ENCODE data around the gene ADO.

DNA sequence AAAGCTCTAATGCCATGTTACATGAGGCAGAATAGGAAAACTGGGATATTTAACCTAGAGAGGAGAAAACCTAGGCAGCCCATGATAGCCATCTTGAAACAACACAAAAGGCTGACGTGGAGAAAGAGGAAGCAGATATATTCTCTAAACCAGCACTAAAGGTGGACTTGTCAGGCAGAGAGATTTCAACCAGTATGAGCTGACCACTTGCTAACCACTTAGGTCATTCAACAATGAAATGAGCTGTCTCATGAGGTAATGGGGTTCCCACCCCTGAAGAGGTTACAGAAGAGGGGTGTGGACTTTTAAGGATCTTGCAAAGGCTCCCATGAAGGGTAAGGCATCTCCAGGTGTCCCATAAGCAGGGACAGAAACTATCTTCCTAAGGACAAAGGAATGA, 38.5 kb downstream of the ADO start:
- TF ChIP-seq, protein P1, sequence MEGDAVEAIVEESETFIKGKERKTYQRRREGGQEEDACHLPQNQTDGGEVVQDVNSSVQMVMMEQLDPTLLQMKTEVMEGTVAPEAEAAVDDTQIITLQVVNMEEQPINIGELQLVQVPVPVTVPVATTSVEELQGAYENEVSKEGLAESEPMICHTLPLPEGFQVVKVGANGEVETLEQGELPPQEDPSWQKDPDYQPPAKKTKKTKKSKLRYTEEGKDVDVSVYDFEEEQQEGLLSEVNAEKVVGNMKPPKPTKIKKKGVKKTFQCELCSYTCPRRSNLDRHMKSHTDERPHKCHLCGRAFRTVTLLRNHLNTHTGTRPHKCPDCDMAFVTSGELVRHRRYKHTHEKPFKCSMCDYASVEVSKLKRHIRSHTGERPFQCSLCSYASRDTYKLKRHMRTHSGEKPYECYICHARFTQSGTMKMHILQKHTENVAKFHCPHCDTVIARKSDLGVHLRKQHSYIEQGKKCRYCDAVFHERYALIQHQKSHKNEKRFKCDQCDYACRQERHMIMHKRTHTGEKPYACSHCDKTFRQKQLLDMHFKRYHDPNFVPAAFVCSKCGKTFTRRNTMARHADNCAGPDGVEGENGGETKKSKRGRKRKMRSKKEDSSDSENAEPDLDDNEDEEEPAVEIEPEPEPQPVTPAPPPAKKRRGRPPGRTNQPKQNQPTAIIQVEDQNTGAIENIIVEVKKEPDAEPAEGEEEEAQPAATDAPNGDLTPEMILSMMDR (IDR thresholded peaks at IDR 0.05 in 4 of 5, conservative IDR thresholded peaks at IDR 0.05 in 1 of 5), result no peak
- TF ChIP-seq POLR2A (IDR thresholded peaks at IDR 0.05), result no peak
